Adipose tissue (tissue), 3 donors: Measurements from ENCODE around the gene TAOK2. TPM values are rescaled to one million over a fixed set of nuclear protein-coding genes. Genes with fewer than 3 reads are reported as not detected.

Source experiments
- H3K27ac ChIP-seq: one replicate; pipeline ENCODE4 v1.5.1; 2013; ENCODE audit warnings: low read depth, low read length
- WGBS, 3 donors: extraction: QIAGEN DNeasy Blood & Tissue Kit; methylation state at CpG; one replicate each; pipeline ENCODE4 v1.1.7; 2013; 5-methylcytosine and 5-hydroxymethylcytosine counted together
- polyA plus RNA-seq, 3 donors: library from polyadenylated mRNA; stranded (reverse); fragments of 200-250 nt; gene quantifications; one replicate each; pipeline ENCODE4 v1.2.3, GENCODE V29; 2013
- donor health status: healthy with polysubstance abuse.
- donor health status: Bipolar disorder and iron deficiency.
- donor health status: healthy.

TAOK2 gene
- polyA plus RNA-seq, 3 donors = 15.2 to 47.6 (median 32.2) TPM

- 0 to 1% (median 0%) methylated on average over 63 to 65 of the region's 65 CpGs for WGBS, 3 donors
- peak within 1 kb of the TSS; percentile 70 for H3K27ac ChIP-seq
These were observed 22.5 kb downstream of the TAOK2 start, which contains the start of gene INO80E for GRCh38 chr16:29995911-29996765. Gene INO80E, plus strand, starts transcription at chr16:29996241. Its CDS starts 70 bp downstream, at chr16:29996311.

DNA sequence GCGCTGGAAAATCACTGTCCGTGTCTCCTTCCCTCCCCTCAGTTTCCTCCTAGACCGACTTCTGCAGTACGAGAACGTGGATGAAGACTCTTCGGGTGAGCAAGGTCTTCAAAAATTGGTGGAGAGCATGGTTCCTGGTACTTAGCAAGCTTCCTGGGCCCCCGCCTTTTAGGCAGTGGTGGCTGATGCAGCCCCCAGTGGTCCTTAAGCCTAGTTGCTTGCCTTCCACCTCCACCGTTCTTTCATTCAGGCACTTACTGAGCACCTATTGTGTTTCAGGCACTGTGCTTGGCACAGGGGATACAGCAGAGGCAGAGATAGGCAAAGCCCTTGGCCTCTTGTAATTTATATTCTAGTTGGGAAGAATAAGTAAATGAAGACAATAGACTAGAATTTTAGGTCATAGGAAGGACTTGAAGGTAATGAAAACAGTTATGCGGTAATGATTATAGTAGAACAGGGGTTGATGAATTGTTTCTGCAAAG lies 23.1 kb downstream of the TAOK2 start:
- H3K27ac ChIP-seq = no peak overlapping the region
- 18 to 23% (median 21%) methylated on average over 9 of the region's 9 CpGs for WGBS, 3 donors

DNA sequence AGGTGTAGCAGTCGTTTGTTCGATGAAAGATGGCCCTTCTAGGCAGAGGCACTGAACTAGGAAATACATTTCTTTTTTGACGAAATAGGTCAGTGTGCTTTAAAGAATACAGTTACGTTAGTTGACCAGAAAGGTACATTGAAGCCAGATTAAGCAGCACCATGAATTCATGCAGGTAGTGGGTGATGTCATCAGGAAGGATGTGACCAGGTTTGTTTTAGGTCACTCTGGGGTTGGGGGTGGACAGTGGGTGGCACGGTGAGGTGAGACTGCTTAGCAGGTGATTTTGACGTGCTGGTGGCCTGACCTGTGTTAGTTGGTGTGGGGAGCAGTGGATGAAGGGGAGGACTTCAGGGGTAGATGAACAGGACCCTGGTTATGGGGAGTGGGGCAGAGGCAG lies 25.9 kb downstream of the TAOK2 start:
- H3K27ac ChIP-seq = no peak overlapping the region
- 86 to 89% (median 89%) methylated on average over 6 of the region's 6 CpGs for WGBS, 3 donors

DNA sequence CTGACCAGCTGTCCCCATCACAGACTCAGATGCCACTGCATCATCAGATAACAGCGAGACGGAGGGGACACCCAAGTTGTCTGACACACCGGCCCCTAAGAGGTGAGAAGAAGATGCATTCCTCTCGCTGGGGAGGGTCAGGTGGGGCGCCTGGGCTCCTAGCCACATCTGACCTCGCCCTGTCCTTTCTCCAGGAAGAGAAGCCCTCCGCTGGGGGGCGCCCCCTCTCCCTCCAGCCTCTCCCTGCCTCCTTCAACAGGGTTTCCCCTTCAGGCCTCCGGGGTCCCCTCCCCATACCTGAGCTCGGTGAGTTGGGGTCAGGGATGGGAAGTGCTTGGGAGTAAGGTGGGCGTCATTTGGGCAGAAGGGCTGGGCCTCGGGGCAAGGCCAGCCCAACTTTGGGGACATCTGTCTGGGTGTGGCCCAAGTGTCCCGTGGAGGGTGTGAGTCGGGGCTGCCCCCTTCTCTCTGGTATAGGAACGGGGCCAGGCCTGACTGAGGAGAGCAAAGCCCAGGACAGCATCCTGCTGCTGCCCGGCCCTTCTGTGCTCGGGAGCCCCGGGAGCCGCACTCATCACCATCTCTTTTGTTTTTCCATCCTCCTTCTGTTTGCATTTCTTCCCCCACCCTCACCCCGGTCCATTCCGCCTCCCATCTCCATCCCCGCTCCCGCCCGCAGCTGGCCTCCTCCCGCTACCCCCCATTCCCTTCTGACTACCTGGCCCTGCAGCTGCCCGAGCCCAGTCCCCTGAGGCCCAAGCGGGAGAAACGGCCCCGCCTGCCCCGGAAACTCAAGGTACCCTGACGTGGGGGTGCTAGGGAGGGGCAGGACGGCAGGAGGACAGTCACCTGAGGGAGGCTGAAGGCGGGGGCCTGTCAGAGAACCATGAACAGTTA lies 27.3 kb downstream of the TAOK2 start:
- no peak overlapping the region for H3K27ac ChIP-seq
- 83 to 86% (median 85%) methylated on average over 31 to 33 of the region's 33 CpGs for WGBS, 3 donors

- WGBS, 3 donors = 84 to 86% (median 85%) methylated on average over 19 of the region's 19 CpGs
- H3K27ac ChIP-seq = no peak overlapping the region
These were observed 29.1 kb downstream of the TAOK2 start for GRCh38 chr16:30002614-30003346.

DNA sequence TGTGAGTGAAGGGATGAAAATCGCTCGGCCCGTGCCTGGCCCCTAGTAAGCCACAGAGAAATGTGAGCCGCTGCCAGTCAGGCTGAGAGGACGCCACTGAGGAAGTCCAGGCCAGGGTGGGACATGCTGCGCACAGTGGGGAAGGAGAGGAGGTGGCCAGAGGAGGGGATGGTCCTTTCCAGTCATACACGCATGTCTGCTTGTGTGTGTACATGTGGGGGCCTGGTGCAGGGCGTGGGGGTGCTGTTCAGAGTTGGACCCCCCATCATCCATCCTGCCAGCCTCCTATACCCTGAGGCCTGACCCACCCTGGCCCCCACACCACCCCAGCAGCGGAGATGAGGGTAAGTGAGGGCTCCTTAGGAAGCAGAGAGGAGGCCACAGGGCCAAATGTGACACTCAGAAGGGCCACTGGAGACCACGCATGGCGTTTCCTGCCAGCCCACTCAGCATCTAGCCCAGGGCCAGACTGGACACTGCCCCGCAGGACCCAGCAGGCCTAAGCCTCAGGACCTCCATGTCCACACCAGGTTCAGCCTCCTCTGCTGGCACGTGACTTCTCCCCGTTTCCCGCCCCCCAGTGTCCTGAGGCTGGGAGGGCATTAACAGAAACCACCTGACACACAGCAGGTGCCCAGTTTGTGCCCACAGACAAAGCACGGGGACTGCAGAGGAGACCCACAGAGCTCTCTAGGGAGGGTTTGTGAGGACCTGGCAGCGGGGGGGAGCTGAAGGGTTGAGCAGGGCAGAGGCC lies 30.2 kb downstream of the TAOK2 start:
- WGBS, 3 donors = 83 to 88% (median 84%) methylated on average over 16 to 17 of the region's 17 CpGs
- no peak overlapping the region for H3K27ac ChIP-seq

DNA sequence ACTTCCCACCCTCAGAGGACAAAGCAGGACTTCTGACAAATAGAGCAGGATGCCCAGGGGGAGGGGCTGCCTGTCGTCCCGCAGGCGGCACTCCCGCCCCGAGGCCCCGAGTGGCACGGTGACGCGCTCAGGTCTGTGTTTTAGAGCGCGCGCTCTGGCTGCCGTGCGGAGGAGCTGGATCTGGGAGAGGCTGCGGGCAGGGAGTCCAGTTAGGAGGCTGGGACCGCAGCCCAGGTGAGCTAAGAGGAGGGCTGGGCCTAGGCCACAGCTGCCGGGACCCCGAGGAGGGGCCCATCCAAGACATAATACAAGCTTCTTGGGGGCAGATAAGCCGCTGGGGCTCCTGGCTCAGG lies 30.7 kb downstream of the TAOK2 start:
- 72 to 76% (median 73%) methylated on average over 18 to 19 of the region's 19 CpGs for WGBS, 3 donors
- no peak overlapping the region for H3K27ac ChIP-seq

DNA sequence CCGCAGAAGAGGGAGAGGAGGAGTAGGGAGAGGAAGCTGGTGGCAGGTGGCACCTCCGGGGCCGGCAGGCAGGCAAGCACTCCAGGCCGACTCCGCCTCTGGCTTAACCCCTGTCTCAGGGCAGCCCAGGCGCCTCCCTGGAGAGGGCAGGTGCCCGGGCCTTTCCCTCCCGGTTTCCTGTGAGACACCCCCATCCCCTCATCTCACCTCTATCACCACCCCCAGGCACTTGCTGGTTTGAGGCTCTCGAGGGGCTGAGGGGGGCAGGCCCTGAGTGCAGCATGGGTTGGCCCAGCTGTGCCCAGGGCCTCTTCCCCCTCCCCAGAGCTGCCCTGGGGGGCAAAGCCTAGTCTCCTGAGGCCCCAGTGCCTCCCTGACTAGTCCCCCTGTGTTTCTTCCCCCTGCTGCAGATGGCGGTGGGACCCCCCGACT lies 31.2 kb downstream of the TAOK2 start:
- no peak overlapping the region for H3K27ac ChIP-seq
- 43 to 70% (median 47%) methylated on average over 8 to 11 of the region's 11 CpGs for whole genome bisulfite sequencing, 3 donors

DNA sequence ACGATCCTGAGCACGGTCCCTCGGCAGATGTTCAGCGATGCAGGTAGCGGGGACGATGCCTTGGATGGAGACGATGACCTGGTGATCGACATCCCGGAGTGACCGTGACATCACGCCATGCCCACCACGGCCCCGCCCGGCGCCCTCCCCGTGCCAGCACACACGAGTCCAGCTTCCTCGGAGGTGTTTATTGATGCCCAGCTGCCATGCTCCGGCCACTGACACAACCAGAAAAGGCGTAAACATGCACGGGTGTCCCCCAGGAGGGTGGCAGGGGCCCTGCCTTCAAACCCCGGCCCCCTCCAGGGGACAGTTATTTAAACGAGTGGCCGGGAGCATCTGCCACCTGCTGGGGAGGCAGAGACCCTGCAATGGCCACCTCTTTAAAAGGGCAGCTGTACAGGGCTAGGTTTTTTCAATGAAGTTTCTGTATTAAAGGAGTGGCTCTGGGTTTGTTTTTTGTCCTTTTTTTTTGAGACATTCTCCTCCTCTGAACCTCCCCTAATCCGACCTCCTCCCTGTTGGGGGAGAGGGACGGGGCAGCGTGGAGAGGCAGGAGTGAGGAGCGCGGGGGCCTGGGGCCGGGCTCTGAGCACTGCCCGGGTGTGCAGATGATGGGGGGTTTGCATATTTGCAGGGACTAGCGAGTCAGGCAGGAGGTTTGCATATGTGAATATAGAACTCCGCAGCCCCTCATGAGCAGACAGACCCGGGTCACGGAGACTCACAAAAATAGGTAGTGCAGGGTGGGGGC lies 31.9 kb downstream of the TAOK2 start:
- H3K27ac ChIP-seq = no peak overlapping the region
- WGBS, 3 donors = 56 to 65% (median 56%) methylated on average over 34 to 35 of the region's 35 CpGs

GRCh38 chr16:30006095-30006473 lies 32.4 kb downstream of the TAOK2 start:
- no peak overlapping the region for H3K27ac ChIP-seq
- WGBS, 3 donors = 67 to 88% (median 83%) methylated on average over 16 to 18 of the region's 18 CpGs

DNA sequence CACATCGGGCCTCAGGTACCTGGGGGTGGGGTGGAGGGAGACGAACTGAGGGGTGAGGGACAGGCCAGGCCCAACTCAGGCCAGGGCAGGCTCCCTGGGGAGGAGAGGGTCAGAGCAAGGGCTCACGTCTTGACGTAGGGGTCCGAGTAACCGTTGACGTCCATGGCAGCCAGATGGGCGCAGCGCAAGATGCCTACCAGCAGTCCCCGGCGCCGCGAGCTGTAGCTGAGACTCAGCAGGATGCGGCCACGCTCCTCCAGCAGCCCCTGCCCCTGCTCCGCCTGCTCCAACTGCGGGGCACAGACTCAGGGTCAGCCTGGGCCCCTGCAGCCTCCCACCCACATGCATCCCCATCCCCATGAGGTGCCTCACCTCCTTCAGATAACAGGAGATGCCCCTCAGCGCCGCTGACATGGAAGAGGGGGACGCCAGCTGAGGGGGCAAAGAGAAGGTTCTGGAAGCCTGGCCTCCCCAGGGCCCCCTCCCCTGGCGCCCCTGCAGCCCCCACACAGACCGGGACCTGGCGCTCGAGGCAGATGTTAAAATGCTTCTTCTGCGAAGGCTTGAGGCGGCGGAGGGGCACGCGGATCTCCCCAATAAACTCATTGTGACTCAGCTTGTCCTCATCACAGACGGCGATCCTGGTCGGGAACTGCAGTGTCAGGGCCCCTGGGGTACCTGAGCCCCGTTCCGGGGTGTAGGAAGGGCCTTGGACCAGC lies 33.1 kb downstream of the TAOK2 start:
- no peak overlapping the region for H3K27ac ChIP-seq
- WGBS, 3 donors = 81 to 87% (median 84%) methylated on average over 27 to 34 of the region's 34 CpGs

- no peak overlapping the region for H3K27ac ChIP-seq
- WGBS, 3 donors = 58 to 76% (median 71%) methylated on average over 11 of the region's 11 CpGs
These were observed 33.8 kb downstream of the TAOK2 start for GRCh38 chr16:30007378-30007895.

DNA sequence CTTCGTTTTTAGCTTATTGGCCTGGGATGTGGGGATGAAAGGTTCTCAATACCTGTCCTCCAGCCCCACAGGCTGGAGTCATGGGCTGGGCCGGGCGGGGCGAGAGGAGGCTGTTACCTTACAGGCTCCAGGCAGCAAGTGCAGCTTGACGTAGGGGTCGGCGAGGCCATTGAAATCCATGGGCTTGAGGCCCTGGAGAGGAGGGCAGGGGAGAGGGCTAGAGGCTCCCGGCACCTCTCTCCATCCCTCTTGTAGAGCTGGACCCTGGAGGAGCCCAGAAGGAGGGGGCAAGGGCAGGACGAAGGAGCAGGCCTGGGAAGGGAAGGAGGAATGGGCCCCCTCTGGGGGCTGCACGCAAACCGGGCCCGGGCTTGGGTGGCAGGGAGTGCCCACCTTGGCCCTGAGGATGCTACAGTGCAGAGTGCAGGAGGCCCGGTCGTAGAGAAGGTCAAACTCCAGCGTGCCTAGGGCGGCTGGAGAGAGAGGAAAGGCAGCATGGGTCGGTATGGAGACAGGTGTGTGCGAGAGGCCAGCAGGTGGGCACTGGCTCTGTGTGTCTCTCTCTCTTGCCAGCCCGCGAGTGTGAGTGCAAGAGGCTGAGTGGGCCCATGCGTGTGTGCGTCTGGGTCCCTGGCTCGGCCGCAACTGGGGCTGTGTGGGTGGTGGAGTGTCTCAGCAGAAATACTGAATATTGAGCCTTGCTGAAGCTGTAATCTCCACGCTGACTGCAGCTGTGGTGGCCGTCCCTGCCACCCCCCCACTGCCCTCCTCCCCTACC lies 35.6 kb downstream of the TAOK2 start:
- H3K27ac ChIP-seq = no peak overlapping the region
- 42 to 59% (median 49%) methylated on average over 22 to 26 of the region's 26 CpGs for WGBS, 3 donors

GRCh38 chr16:30009990-30010843 lies 36.5 kb downstream of the TAOK2 start:
- 14 to 22% (median 17%) methylated on average over 24 to 34 of the region's 34 CpGs for WGBS, 3 donors

More at GRCh38 chr16:30009990-30010843, 36.5 kb downstream of the TAOK2 start:
- H3K27ac ChIP-seq = no peak overlapping the region
